GM10248 (cell line): ENCODE data around the gene KSR2.

ENCODE experiments used
- CTCF ChIA-PET: fragments of 300-600 bp; sonication (Branson Sonifier 250); formaldehyde crosslinking; extraction: SDS; loops from one replicate; lab custom pipeline; 2021; ENCODE audit warnings: antibody characterized with exemption; lab: Yijun Ruan, JAX
- POLR2A ChIA-PET: fragments of 350-650 bp; sonication (Branson Sonifier 250); formaldehyde crosslinking; extraction: SDS; loops from one replicate; lab custom pipeline; 2020; ENCODE audit warnings: antibody characterized with exemption; lab: Yijun Ruan, JAX
- DNase-seq: peaks from one replicate; pipeline ENCODE4 v3.0.0; 2012; ENCODE audit errors: extremely low spot score
- TF ChIP-seq, protein P1 (sequence below): IDR thresholded peaks from 2 replicates; pipeline ENCODE4 v1.5.1; 2012; ENCODE audit warnings: mild to moderate bottlenecking, low read depth; ENCODE audit errors: extremely low read depth, missing control alignments, control extremely low read depth

The KSR2 gene

GRCh38 chr12:117563007-117563406, 405.8 kb downstream of the KSR2 start:
- DNase-seq: no peak
- ChIA-PET POLR2A (no interaction called here), CTCF (interaction anchor here (1.7 kb wide), 1 partner anchor 9 kb away, joined by 3 read pairs; no protein-coding TSS in a partner anchor)
- TF ChIP-seq, protein P1, sequence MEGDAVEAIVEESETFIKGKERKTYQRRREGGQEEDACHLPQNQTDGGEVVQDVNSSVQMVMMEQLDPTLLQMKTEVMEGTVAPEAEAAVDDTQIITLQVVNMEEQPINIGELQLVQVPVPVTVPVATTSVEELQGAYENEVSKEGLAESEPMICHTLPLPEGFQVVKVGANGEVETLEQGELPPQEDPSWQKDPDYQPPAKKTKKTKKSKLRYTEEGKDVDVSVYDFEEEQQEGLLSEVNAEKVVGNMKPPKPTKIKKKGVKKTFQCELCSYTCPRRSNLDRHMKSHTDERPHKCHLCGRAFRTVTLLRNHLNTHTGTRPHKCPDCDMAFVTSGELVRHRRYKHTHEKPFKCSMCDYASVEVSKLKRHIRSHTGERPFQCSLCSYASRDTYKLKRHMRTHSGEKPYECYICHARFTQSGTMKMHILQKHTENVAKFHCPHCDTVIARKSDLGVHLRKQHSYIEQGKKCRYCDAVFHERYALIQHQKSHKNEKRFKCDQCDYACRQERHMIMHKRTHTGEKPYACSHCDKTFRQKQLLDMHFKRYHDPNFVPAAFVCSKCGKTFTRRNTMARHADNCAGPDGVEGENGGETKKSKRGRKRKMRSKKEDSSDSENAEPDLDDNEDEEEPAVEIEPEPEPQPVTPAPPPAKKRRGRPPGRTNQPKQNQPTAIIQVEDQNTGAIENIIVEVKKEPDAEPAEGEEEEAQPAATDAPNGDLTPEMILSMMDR: no peak

- no peak for DNase-seq
- ChIA-PET CTCF (interaction anchor here (1.7 kb wide), 1 partner anchor 10 kb away, joined by 3 read pairs; no protein-coding TSS in a partner anchor), POLR2A (no interaction called here)
- TF ChIP-seq, protein P1: no peak
Measured at GRCh38 chr12:117561990-117562389, 406.8 kb downstream of the KSR2 start.

DNA sequence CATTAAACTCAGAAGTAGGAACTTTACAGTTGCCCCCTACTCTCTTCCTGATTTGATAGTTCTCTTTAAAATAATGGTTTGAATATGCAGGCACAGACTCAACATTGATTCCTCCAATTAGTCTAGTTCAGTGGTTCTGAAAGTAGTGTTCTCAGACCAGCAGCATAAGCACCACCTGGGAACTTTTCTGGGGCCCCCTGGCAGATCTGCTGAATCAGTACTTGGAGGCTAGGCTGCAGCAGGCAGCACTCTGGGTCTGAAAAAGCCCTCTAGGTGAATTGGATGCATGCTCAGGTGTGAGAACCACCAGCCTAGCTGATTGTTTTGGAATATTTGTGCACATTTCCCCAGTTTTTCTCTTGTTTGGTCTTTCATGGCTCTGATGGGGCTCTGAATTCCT, 408.8 kb downstream of the KSR2 start:
- DNase-seq: no peak
- CTCF ChIA-PET: no interaction called here
- POLR2A ChIA-PET: no interaction called here
- TF ChIP-seq, protein P1: no peak

DNA sequence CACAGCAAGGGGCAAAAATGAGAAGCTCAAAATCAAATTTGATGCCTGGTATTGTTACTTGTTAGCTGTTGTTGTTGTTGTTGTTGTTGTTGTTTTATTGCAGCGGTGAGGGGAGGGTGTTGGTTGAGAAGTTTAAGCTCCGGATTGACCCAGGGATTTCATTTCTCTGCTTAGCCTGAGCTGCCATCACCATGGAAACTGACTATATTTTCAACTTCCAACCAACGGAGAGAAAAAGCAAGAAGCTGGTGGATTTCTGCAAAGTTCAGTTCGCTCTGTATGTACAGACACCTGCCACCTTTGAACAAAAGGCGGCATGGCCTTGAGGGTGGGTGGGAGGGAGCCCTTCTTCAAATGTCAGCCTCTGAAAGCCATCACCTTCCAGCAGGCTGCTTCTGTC, 412.9 kb downstream of the KSR2 start:
- ChIA-PET CTCF (interaction anchor here (1.3 kb wide), 1 partner anchor 32 kb away, joined by 5 read pairs; no protein-coding TSS in a partner anchor), POLR2A (no interaction called here)
- no peak for DNase-seq
- TF ChIP-seq, protein P1: no peak

DNA sequence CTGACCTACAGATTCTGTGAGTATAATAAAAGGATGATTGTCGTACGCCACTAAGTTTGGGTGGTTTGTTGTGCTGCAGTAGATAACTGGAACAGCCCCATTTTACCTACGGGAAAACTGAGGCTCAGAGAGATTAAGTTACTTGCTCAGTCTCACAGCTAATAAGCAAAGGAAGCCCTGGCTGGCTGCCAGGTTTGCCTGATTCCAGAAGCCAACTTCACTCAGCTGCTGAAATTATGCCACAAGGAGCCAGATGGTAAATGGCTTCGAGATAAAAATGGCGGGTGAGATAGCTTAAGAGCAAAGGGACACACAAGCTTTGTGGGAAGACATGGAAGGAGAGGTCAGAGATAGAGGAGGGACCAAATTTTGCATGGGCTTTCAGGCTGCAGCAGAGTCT, 415.8 kb downstream of the KSR2 start:
- no peak for DNase-seq
- ChIA-PET POLR2A (no interaction called here), CTCF (no interaction called here)
- TF ChIP-seq, protein P1: no peak

DNA sequence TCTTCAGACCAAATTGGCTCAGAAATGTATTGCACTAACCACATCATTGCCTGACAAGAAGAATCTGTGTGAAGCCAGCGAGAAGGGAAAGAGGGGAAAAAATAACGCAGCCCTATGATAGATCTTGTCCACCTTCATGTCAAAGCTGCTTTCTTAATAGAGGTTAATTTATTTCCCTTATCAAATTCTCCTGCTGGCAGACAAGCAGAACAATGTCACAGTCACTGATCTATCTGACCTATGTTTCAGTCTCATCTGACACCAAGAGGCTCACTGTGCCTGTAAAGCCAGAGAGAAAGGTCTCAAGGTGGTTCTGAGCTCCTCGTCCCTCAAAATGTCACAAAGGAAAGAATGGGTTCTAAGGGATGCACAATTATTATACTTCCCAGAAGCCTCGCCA, 417.1 kb downstream of the KSR2 start:
- TF ChIP-seq, protein P1: no peak
- DNase-seq: no peak
- POLR2A ChIA-PET: no interaction called here
- CTCF ChIA-PET: interaction anchor here (1.4 to 1.5 kb wide), 2 partner anchors 36 to 82 kb away, joined by 3 read pairs; no protein-coding TSS in a partner anchor
